Testis (tissue), 2 donors: ENCODE data around the gene CD28.

Experiments used
- POLR2A ChIP-seq: fragments of 450-650 bp; IDR thresholded peaks from one replicate; pipeline ENCODE4 v1.6.1; 2017; ENCODE audit warnings: antibody characterized with exemption, mild to moderate bottlenecking, moderate library complexity
- TF ChIP-seq, protein P1 (sequence below), 3 experiments: fragments of 450-650 bp in 2 of 3; fragments of 200-600 bp in 1 of 3; sonication (generic) in 1 of 3; IDR thresholded peaks; one replicate each; pipeline ENCODE4 v1.5.1; 2016 to 2019; ENCODE audit warnings: antibody characterized with exemption in 3 of 3, mild to moderate bottlenecking in 2 of 3, moderate library complexity in 1 of 3

DNA sequence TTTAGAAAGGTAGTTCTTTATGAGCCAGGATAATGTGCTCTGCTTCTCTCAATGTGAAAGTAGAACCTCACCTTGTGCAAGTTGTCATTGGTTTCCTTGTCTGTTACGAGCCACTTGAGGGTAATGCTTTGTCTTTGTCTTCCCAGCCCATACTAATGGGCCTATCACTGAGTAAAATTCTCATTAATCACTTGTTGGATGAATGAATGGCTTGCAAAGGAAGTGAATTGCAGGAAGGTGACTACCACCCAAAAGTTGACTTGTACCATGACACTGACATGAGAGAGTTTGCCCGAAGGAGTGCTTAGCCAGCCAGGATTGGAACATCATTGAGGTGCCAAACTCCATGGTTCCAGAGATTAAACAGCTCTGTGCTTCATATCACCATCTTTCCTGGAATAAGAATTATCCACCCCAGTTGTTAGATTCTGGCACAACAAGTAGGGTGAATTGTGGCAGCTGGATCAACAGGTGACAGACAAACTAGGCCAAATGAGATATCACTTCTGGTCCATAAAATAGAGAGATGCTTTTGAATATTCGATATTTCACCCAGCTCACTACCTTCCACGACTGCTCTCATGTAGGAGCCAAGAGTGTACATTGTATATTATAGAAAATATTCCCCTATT, 20.5 kb upstream of the CD28 start:
- TF ChIP-seq, protein P1, sequence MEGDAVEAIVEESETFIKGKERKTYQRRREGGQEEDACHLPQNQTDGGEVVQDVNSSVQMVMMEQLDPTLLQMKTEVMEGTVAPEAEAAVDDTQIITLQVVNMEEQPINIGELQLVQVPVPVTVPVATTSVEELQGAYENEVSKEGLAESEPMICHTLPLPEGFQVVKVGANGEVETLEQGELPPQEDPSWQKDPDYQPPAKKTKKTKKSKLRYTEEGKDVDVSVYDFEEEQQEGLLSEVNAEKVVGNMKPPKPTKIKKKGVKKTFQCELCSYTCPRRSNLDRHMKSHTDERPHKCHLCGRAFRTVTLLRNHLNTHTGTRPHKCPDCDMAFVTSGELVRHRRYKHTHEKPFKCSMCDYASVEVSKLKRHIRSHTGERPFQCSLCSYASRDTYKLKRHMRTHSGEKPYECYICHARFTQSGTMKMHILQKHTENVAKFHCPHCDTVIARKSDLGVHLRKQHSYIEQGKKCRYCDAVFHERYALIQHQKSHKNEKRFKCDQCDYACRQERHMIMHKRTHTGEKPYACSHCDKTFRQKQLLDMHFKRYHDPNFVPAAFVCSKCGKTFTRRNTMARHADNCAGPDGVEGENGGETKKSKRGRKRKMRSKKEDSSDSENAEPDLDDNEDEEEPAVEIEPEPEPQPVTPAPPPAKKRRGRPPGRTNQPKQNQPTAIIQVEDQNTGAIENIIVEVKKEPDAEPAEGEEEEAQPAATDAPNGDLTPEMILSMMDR (IDR thresholded peaks at IDR 0.05), result no peak
- TF ChIP-seq POLR2A, result no peak
